Trophoblast cell (in vitro differentiated cells and primary cell): Measurements from ENCODE around the gene TSKU.
"Not testable (repeated sequence)": the region's sequence is repeated elsewhere in the genome, so short reads cannot be mapped to it uniquely, and the experiment has no call there.

Experiments used
- DNase-seq, 2 donors: peaks; one replicate each; pipeline ENCODE4 v3.0.0-alpha.2; 2016
- H2AFZ ChIP-seq: 2 replicates; pipeline ENCODE4 v1.6.1; 2013; ENCODE audit warnings: low read length, moderate library complexity, mild to moderate bottlenecking; ENCODE audit not compliant: insufficient read depth, poor library complexity
- H2AK5ac ChIP-seq: 2 replicates; pipeline ENCODE4 v1.6.1; 2013; ENCODE audit warnings: mild to moderate bottlenecking, low read length
- H2BK120ac ChIP-seq: 2 replicates; pipeline ENCODE4 v1.6.1; 2013; ENCODE audit warnings: low read length, mild to moderate bottlenecking, moderate library complexity; ENCODE audit not compliant: insufficient read depth, poor library complexity
- H2BK12ac ChIP-seq: 2 replicates; pipeline ENCODE4 v1.6.1; 2013; ENCODE audit warnings: mild to moderate bottlenecking, low read length, moderate library complexity
- H2BK5ac ChIP-seq: 2 replicates; pipeline ENCODE4 v1.6.1; 2013; ENCODE audit warnings: low read length, low read depth, moderate library complexity, mild to moderate bottlenecking; ENCODE audit not compliant: poor library complexity
- H3K14ac ChIP-seq: 2 replicates; pipeline ENCODE4 v1.6.1; 2013; ENCODE audit warnings: mild to moderate bottlenecking, low read length
- H3K18ac ChIP-seq: 2 replicates; pipeline ENCODE4 v1.6.1; 2013; ENCODE audit warnings: mild to moderate bottlenecking, low read length
- H3K23ac ChIP-seq: 2 replicates; pipeline ENCODE4 v1.6.1; 2013; ENCODE audit warnings: low read length
- H3K27ac ChIP-seq: 2 replicates; pipeline ENCODE4 v1.5.1; 2013; ENCODE audit warnings: low read depth, mild to moderate bottlenecking, inconsistent platforms, low read length, moderate library complexity
- H3K27me3 ChIP-seq: 2 replicates; pipeline ENCODE4 v1.6.1; 2013; ENCODE audit warnings: inconsistent platforms, mild to moderate bottlenecking, low read length, moderate library complexity; ENCODE audit not compliant: insufficient read depth
- H3K36me3 ChIP-seq, 2 experiments: 1 replicate in 1 of 2; 2 replicates in 1 of 2; pipeline ENCODE4 v1.6.1; 2013; ENCODE audit warnings: low read length in 2 of 2, mild to moderate bottlenecking in 2 of 2, moderate library complexity in 1 of 2; ENCODE audit not compliant: insufficient read depth in 2 of 2, control insufficient read depth in 1 of 2
- H3K4ac ChIP-seq: 2 replicates; pipeline ENCODE4 v1.6.1; 2013; ENCODE audit warnings: low read depth, mild to moderate bottlenecking, low read length, moderate library complexity
- H3K4me1 ChIP-seq, 2 experiments: 1 replicate in 1 of 2; 2 replicates in 1 of 2; pipeline ENCODE4 v1.6.1; 2013; ENCODE audit warnings: low read length in 2 of 2, mild to moderate bottlenecking in 2 of 2, moderate library complexity in 1 of 2; ENCODE audit not compliant: insufficient read depth in 2 of 2, control insufficient read depth in 1 of 2
- H3K4me2 ChIP-seq: 2 replicates; pipeline ENCODE4 v1.6.1; 2013; ENCODE audit warnings: inconsistent platforms, mild to moderate bottlenecking, low read length, moderate library complexity
- H3K4me3 ChIP-seq: 2 replicates; pipeline ENCODE4 v1.5.1; 2013; ENCODE audit warnings: mild to moderate bottlenecking, low read depth, low read length, inconsistent platforms
- H3K79me1 ChIP-seq: one replicate; pipeline ENCODE4 v1.6.1; 2013; ENCODE audit warnings: low read length
- H3K79me2 ChIP-seq: 2 replicates; pipeline ENCODE4 v1.6.1; 2013; ENCODE audit warnings: low read length, mild to moderate bottlenecking; ENCODE audit not compliant: control insufficient read depth, insufficient read depth, poor library complexity
- H3K9ac ChIP-seq: 2 replicates; pipeline ENCODE4 v1.6.1; 2013; ENCODE audit warnings: mild to moderate bottlenecking, low read length
- H3K9me3 ChIP-seq: 2 replicates; pipeline ENCODE4 v1.6.1; 2013; ENCODE audit warnings: low read depth, mild to moderate bottlenecking, control low read depth, inconsistent platforms, low read length; ENCODE audit not compliant: insufficient read depth
- H4K12ac ChIP-seq: 2 replicates; pipeline ENCODE4 v1.6.1; 2013; ENCODE audit warnings: low read depth, mild to moderate bottlenecking, low read length, moderate library complexity
- H4K8ac ChIP-seq: 2 replicates; pipeline ENCODE4 v1.6.1; 2013; ENCODE audit warnings: low read depth, mild to moderate bottlenecking, low read length, moderate library complexity
- H4K91ac ChIP-seq: one replicate; pipeline ENCODE4 v1.6.1; 2013; ENCODE audit warnings: low read depth, mild to moderate bottlenecking, low read length, moderate library complexity
- WGBS: extraction: QIAGEN DNeasy Blood & Tissue Kit; methylation state at CpG from one replicate; pipeline ENCODE4 v1.1.7; 2013; ENCODE audit warnings: missing lambda C conversion rate; ENCODE audit not compliant: insufficient read length, insufficient coverage; ENCODE audit errors: extremely low coverage; 5-methylcytosine and 5-hydroxymethylcytosine counted together

Gene TSKU

GRCh38 chr11:76789443-76789719, 6.2 kb downstream of the TSKU start:
- Histone ChIP-seq H3K23ac (no peak overlapping the region), H3K4ac (peak overlapping the region; percentile 6), H3K4me3 (no peak overlapping the region), H3K14ac (no peak overlapping the region), H3K36me3 (peaks cover 6 to 7% of the 10 kb centered on the region in 2 experiments), H4K8ac (no peak overlapping the region), H4K12ac (no peak overlapping the region), H3K4me1 (peaks cover 45 to 59% of the 10 kb centered on the region in 2 experiments), H2BK120ac (no peak overlapping the region), H2AFZ (no peak overlapping the region), H3K79me2 (peaks cover 36% of the 10 kb centered on the region), H2BK12ac (no peak overlapping the region), H3K27me3 (no peaks in the 10 kb centered on the region), H2BK5ac (peak overlapping the region; percentile 0), H3K27ac (peak overlapping the region; percentile 41), H2AK5ac (no peak overlapping the region), H3K9me3 (peaks cover 6% of the 10 kb centered on the region), H3K79me1 (peaks cover 22% of the 10 kb centered on the region), H4K91ac (no peak overlapping the region), H3K9ac (no peak overlapping the region), H3K18ac (no peak overlapping the region), H3K4me2 (no peak overlapping the region)
- DNase-seq = no peak
- WGBS = no CpG with 5 or more reads among the region's 2 CpGs

GRCh38 chr11:76790251-76790650, 7.1 kb downstream of the TSKU start:
- no peak overlapping the region for H2BK120ac ChIP-seq
- no peak overlapping the region for H2BK5ac ChIP-seq
- H3K27me3 ChIP-seq = no peaks in the 10 kb centered on the region
- H3K4me2 ChIP-seq = no peak overlapping the region
- H3K4me1 ChIP-seq = peaks cover 39 to 54% of the 10 kb centered on the region in 2 experiments
- no peak overlapping the region for H2AFZ ChIP-seq
- H3K4me3 ChIP-seq = no peak overlapping the region
- no peak overlapping the region for H3K9ac ChIP-seq
- WGBS = no CpG with 5 or more reads among the region's 5 CpGs
- no peak overlapping the region for H3K14ac ChIP-seq
- no peak overlapping the region for H3K18ac ChIP-seq
- no peak overlapping the region for H3K23ac ChIP-seq
- H3K79me1 ChIP-seq = peaks cover 16% of the 10 kb centered on the region
- DNase-seq = no peak
- no peak overlapping the region for H4K8ac ChIP-seq
- peaks cover 6 to 7% of the 10 kb centered on the region in 2 experiments for H3K36me3 ChIP-seq
- no peak overlapping the region for H4K91ac ChIP-seq
- H2AK5ac ChIP-seq = no peak overlapping the region
- H3K79me2 ChIP-seq = peaks cover 29% of the 10 kb centered on the region
- H2BK12ac ChIP-seq = no peak overlapping the region
- H3K9me3 ChIP-seq = peaks cover 6% of the 10 kb centered on the region
- no peak overlapping the region for H3K27ac ChIP-seq
- peak overlapping the region; percentile 51 for H3K4ac ChIP-seq
- H4K12ac ChIP-seq = no peak overlapping the region

GRCh38 chr11:76791002-76791770, 8.0 kb downstream of the TSKU start:
- H3K14ac ChIP-seq, H3K23ac ChIP-seq, H2BK120ac ChIP-seq, H4K91ac ChIP-seq, H3K4me2 ChIP-seq, H4K8ac ChIP-seq, H2AK5ac ChIP-seq, H3K18ac ChIP-seq, H3K9ac ChIP-seq, H2BK5ac ChIP-seq, H3K27ac ChIP-seq, H2AFZ ChIP-seq, H2BK12ac ChIP-seq, H3K27me3 ChIP-seq, H3K9me3 ChIP-seq, H3K4me3 ChIP-seq, H4K12ac ChIP-seq: not testable (repeated sequence)
- peaks cover 22% of the 10 kb centered on the region for H3K79me2 ChIP-seq
- H3K36me3 ChIP-seq = peaks cover 15 to 16% of the 10 kb centered on the region in 2 experiments
- peaks cover 32 to 47% of the 10 kb centered on the region in 2 experiments for H3K4me1 ChIP-seq
- DNase-seq = peak in 1 of 2 donors; percentile 47
- H3K4ac ChIP-seq = peak overlapping the region; percentile 57
- H3K79me1 ChIP-seq = peaks cover 16% of the 10 kb centered on the region
- WGBS = no CpG with 5 or more reads among the region's 4 CpGs

GRCh38 chr11:76791861-76792260, 8.7 kb downstream of the TSKU start:
- Histone ChIP-seq H3K9me3 (peaks cover 6% of the 10 kb centered on the region), H4K12ac (no peak overlapping the region), H4K8ac (no peak overlapping the region), H3K14ac (no peak overlapping the region), H4K91ac (no peak overlapping the region), H3K4me3 (no peak overlapping the region), H3K4me1 (peaks cover 27 to 40% of the 10 kb centered on the region in 2 experiments), H3K4ac (peak overlapping the region; percentile 3), H2AFZ (no peak overlapping the region), H2BK12ac (no peak overlapping the region), H3K79me1 (peaks cover 14% of the 10 kb centered on the region), H3K4me2 (no peak overlapping the region), H2AK5ac (no peak overlapping the region), H3K27ac (no peak overlapping the region), H3K36me3 (peaks cover 21% of the 10 kb centered on the region in 2 experiments), H2BK120ac (no peak overlapping the region), H3K18ac (no peak overlapping the region), H3K27me3 (no peaks in the 10 kb centered on the region), H3K23ac (no peak overlapping the region), H3K79me2 (peaks cover 16% of the 10 kb centered on the region), H3K9ac (no peak overlapping the region), H2BK5ac (no peak overlapping the region)
- WGBS = no CpG with 5 or more reads among the region's 6 CpGs
- no peak for DNase-seq
